Activated CD8-positive, alpha-beta memory T cell treated with anti-CD3 and anti-CD28 coated beads for 4 hours (primary cell): ENCODE measurements around the gene ANTXR1.

Experiments
- DNase-seq, 2 donors: peaks; one replicate each; pipeline ENCODE4 v3.0.0-alpha.2; 2020; ENCODE audit warnings: low read depth in 2 of 2

Gene ANTXR1

GRCh38 chr2:69070969-69071368, 58.0 kb downstream of the ANTXR1 start:
- DNase-seq, result no peak

GRCh38 chr2:69073928-69074570, 61.1 kb downstream of the ANTXR1 start:
- no peak for DNase-seq

GRCh38 chr2:69074918-69075317, 61.9 kb downstream of the ANTXR1 start:
- DNase-seq, result no peak

- DNase-seq, result no peak
These were observed 62.5 kb downstream of the ANTXR1 start for GRCh38 chr2:69075486-69075885.

GRCh38 chr2:69076601-69077000, 63.6 kb downstream of the ANTXR1 start:
- no peak for DNase-seq

GRCh38 chr2:69077252-69077950, 64.4 kb downstream of the ANTXR1 start:
- no peak for DNase-seq

GRCh38 chr2:69080071-69080470, 67.1 kb downstream of the ANTXR1 start:
- no peak for DNase-seq

- DNase-seq, result no peak
These were observed 68.1 kb downstream of the ANTXR1 start for GRCh38 chr2:69081001-69081580.

- DNase-seq, result no peak
These were observed 68.8 kb downstream of the ANTXR1 start for GRCh38 chr2:69081757-69082156.

- no peak for DNase-seq
These were observed 69.5 kb downstream of the ANTXR1 start for GRCh38 chr2:69082430-69082997.

- DNase-seq, result no peak
These were observed 70.3 kb downstream of the ANTXR1 start for GRCh38 chr2:69083235-69083748.

- no peak for DNase-seq
These were observed 71.5 kb downstream of the ANTXR1 start for GRCh38 chr2:69084492-69084891.

- DNase-seq, result no peak
These were observed 73.5 kb downstream of the ANTXR1 start for GRCh38 chr2:69086466-69086865.

- no peak for DNase-seq
These were observed 74.4 kb downstream of the ANTXR1 start for GRCh38 chr2:69087211-69087911.

GRCh38 chr2:69087912-69088240, 74.9 kb downstream of the ANTXR1 start:
- no peak for DNase-seq

GRCh38 chr2:69088466-69088865, 75.5 kb downstream of the ANTXR1 start:
- no peak for DNase-seq

GRCh38 chr2:69089266-69089665, 76.3 kb downstream of the ANTXR1 start:
- DNase-seq, result no peak

- no peak for DNase-seq
These were observed 77.0 kb downstream of the ANTXR1 start for GRCh38 chr2:69089998-69090397.

- DNase-seq, result no peak
These were observed 77.8 kb downstream of the ANTXR1 start for GRCh38 chr2:69090820-69091219.

GRCh38 chr2:69092857-69093256, 79.9 kb downstream of the ANTXR1 start:
- DNase-seq, result no peak

GRCh38 chr2:69095305-69095704, 82.3 kb downstream of the ANTXR1 start:
- DNase-seq, result no peak
